Heart left ventricle (tissue), 13 donors: ENCODE measurements around the gene OR5H14.

ENCODE experiments used
- CTCF ChIP-seq, 12 donors: fragments of 200-600 bp; sonication (generic) in 4 of 12; IDR thresholded peaks; one replicate each; pipeline versions ENCODE4 v1.5.0 to v1.8.0; 2018 to 2022; ENCODE audit warnings: antibody characterized with exemption in 12 of 12, mild to moderate bottlenecking in 5 of 12
- POLR2A ChIP-seq, 2 donors: fragments of 450-650 bp; IDR thresholded peaks; one replicate each; pipeline ENCODE4 v1.6.1; 2017; ENCODE audit warnings: antibody characterized with exemption in 2 of 2, mild to moderate bottlenecking in 2 of 2, moderate library complexity in 2 of 2
- donor health status: ischemic (EF 13 %, LVEDD 7.1; RV severe dilation, severe dysfunction).
- donor health status: DM: no; HTN: yes; CAD: no.
- donor health status: DM: no; HTN: no; CAD: no.
- donor health status: ischemic (EF 25% LVEDD 6.9; RV normal size, moderate dysfunction).
- donor health status: ischemic (EF 25% LVEDD 5.7; RV mildly dilated, moderate dysfunction).
- donor health status: ischemic (EF 35%, LVEDD 5.7; RV mildly dilated, moderate dysfunction).
- donor health status: nonischemic (EF 11% LVEDD 7.7; RV severe dilation, severe dysfunction).
- donor health status: DM: yes; HTN: yes; CAD: no.
- donor health status: PGD.
- donor health status: ischemic (EF 29% LVEDD 5.4; RV normal size, mild dysfunction).
- donor health status: nonischemic (EF 23%, LVEDD 6.1; RV moderate dilation, normal function).

GRCh38 chr3:98136631-98137030, 10.6 kb upstream of the OR5H14 start:
- no peak for TF ChIP-seq CTCF (IDR thresholded peaks at IDR 0.05)
- TF ChIP-seq POLR2A (IDR thresholded peaks at IDR 0.05): no peak
